Activated CD8-positive, alpha-beta memory T cell treated with anti-CD3 and anti-CD28 coated beads for 24 hours (primary cell): ENCODE results near the gene C1QB.
A peak's percentile ranks its signal among the peaks of the same experiment; 100 is the strongest.
"Not testable (repeated sequence)": the region's sequence is repeated elsewhere in the genome, so short reads cannot be mapped to it uniquely, and the experiment has no call there.

Experiments used
- DNase-seq: peaks from one replicate; pipeline ENCODE4 v3.0.0-alpha.2; 2020

Gene C1QB

DNA sequence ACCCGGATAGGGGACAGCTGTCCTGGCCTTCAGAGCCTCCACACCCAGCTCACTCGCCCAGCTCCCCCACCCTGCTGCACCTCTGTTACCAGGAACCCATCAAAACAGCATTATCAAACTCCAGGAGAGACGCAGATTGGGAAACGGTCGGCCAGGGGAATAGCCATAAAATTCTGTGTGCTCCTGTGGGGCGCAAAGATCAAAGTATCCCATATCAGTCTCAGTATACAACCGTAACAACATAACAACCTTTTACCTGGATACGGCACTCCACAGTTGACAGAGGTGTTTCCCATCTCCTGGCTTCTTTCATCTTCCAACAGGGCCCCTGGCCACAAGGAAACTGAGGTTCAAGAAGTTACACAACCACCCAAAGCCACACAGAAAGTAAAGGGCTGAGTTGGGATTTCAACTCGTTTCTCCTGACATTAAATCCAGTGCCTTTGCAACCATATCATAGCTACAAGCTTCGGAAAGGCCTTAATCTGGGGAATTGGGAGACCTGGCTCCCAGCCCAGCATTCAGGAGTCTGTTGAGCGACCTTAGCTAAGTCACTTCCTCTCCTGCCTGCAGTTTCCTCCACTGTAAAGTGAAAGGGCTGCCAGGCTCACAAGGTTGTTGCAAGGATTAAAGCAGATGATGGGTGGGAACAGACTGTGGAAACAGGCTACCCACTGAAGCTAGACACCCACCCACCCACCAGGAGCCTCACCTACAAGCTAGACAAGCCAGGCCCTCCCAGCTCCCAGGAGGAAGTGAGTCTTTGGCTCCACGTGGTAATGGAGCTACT is 49.5 kb downstream of the C1QB start:
- no peak for DNase-seq

GRCh38 chr1:22704440-22705067 is 51.5 kb downstream of the C1QB start:
- DNase-seq, result peak; percentile 86

GRCh38 chr1:22705586-22705985 is 52.5 kb downstream of the C1QB start:
- DNase-seq, result no peak

DNA sequence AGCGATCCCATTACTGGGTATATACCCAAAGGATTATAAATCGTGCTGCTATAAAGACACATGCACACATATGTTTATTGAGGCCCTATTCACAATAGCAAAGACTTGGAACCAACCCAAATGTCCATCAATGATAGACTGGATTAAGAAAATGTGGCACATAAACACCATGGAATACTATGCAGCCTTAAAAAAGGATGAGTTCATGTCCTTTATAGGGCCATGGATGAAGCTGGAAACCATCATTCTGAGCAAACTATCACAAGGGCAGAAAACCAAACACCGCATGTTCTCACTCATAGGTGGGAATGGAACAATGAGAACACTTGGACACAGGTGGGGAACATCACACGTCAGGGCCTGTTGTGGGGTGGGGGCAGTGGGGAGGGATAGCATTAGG is 53.1 kb downstream of the C1QB start:
- not testable (repeated sequence) for DNase-seq

DNA sequence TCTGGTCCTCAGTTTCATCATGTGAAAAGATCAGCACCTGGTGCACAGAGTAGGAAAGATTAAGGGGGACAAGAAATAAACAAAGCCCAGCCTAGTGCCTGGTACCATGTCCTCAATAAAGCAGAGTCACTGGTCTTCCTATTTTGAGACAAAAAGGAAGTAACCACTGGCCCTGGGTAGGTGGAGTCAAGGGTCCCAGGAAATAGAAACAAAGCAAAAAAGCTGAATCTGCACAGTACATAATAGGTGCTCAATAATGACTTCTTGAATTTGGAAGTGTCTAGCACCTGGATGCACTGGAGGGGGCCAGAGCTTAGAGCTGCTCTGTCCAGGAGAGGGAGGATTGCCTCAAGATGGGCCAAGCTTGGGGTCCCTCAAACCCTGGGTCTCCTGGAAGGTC is 55.7 kb downstream of the C1QB start:
- DNase-seq, result no peak

- DNase-seq, result no peak
Measured at GRCh38 chr1:22709227-22709626, 56.2 kb downstream of the C1QB start.

GRCh38 chr1:22709891-22710700 is 57.1 kb downstream of the C1QB start:
- DNase-seq, result peak; percentile 74

- peak; percentile 63 for DNase-seq
Measured at GRCh38 chr1:22710701-22711049, 57.6 kb downstream of the C1QB start, which contains the start of gene EPHB2. EPHB2 (plus strand) TSS chr1:22710839; CDS start chr1:22710983, 144 bp downstream.

GRCh38 chr1:22711071-22711470 is 58.0 kb downstream of the C1QB start:
- no peak for DNase-seq
